Lower leg skin (tissue), 3 donors: Measurements from ENCODE around the gene GREM1.

Experiments used
- CTCF ChIP-seq, 3 donors: fragments of 450-650 bp; IDR thresholded peaks; one replicate each; pipeline ENCODE4 v1.5.1; 2016; ENCODE audit warnings: antibody characterized with exemption in 3 of 3, mild to moderate bottlenecking in 3 of 3, moderate library complexity in 2 of 3
- POLR2A ChIP-seq, 2 donors: fragments of 450-650 bp; IDR thresholded peaks; one replicate each; pipeline ENCODE4 v1.6.1; 2016 to 2017; ENCODE audit warnings: antibody characterized with exemption in 2 of 2, mild to moderate bottlenecking in 1 of 2, moderate library complexity in 1 of 2

GRCh38 chr15:32718821-32719716 is 1.3 kb downstream of the GREM1 start:
- TF ChIP-seq POLR2A (IDR thresholded peaks at IDR 0.05) (no peak), CTCF (IDR thresholded peaks at IDR 0.05) (no peak)
